ENCODE data around the gene REM2.

DNA sequence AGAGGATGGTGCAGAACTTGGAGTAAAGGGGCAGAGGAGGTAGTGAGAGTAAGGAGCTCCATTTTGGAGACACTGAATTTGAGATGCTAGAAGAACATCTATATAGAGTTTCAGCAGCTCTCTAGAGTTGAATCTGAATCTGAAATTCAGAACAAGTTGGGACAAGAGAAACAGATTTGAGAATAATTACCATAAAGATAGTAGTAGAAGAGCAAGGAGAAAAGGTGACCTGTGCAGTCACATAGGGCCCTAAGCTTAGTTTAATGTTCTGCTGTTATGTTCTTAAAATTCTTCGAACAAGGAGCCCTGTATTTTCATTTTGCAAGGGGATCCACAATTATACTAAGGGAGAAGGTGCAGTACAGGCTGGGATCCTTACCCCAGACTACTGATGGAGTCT is 7.4 kb downstream of the REM2 start:
- TF ChIP-seq POLR2AphosphoS5 (IDR thresholded peaks at IDR 0.05; ENCODE audit: low read depth, low read length) = no peak
- no peak for TF ChIP-seq YY1 (IDR thresholded peaks at IDR 0.05; ENCODE audit: low read depth)
- TF ChIP-seq CHD2 (IDR thresholded peaks at IDR 0.05; ENCODE audit: low read length, partially characterized antibody) = no peak
- TF ChIP-seq, protein P1, sequence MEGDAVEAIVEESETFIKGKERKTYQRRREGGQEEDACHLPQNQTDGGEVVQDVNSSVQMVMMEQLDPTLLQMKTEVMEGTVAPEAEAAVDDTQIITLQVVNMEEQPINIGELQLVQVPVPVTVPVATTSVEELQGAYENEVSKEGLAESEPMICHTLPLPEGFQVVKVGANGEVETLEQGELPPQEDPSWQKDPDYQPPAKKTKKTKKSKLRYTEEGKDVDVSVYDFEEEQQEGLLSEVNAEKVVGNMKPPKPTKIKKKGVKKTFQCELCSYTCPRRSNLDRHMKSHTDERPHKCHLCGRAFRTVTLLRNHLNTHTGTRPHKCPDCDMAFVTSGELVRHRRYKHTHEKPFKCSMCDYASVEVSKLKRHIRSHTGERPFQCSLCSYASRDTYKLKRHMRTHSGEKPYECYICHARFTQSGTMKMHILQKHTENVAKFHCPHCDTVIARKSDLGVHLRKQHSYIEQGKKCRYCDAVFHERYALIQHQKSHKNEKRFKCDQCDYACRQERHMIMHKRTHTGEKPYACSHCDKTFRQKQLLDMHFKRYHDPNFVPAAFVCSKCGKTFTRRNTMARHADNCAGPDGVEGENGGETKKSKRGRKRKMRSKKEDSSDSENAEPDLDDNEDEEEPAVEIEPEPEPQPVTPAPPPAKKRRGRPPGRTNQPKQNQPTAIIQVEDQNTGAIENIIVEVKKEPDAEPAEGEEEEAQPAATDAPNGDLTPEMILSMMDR (IDR thresholded peaks at IDR 0.05) = no peak
- TF ChIP-seq SIN3A (IDR thresholded peaks at IDR 0.05; ENCODE audit: borderline replicate concordance, low read depth, low read length) = no peak
- TF ChIP-seq RCOR1 (IDR thresholded peaks at IDR 0.05; ENCODE audit: low read length) = no peak
- TF ChIP-seq TAF1 (IDR thresholded peaks at IDR 0.05; ENCODE audit: borderline replicate concordance, low read depth, low read length) = no peak
- TF ChIP-seq, protein P2, sequence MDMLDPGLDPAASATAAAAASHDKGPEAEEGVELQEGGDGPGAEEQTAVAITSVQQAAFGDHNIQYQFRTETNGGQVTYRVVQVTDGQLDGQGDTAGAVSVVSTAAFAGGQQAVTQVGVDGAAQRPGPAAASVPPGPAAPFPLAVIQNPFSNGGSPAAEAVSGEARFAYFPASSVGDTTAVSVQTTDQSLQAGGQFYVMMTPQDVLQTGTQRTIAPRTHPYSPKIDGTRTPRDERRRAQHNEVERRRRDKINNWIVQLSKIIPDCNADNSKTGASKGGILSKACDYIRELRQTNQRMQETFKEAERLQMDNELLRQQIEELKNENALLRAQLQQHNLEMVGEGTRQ (IDR thresholded peaks at IDR 0.05; ENCODE audit: borderline replicate concordance, low read depth, low read length) = no peak
- TF ChIP-seq JUND (IDR thresholded peaks at IDR 0.05) = no peak
- TF ChIP-seq, protein P3, sequence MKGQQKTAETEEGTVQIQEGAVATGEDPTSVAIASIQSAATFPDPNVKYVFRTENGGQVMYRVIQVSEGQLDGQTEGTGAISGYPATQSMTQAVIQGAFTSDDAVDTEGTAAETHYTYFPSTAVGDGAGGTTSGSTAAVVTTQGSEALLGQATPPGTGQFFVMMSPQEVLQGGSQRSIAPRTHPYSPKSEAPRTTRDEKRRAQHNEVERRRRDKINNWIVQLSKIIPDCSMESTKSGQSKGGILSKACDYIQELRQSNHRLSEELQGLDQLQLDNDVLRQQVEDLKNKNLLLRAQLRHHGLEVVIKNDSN (IDR thresholded peaks at IDR 0.05; ENCODE audit: borderline replicate concordance, low read depth) = no peak
